Activated T-cell treated with anti-CD3 and anti-CD28 coated beads, Interleukin-2, amount 50 U/mL, for 1 hour (primary cell): ENCODE measurements around the gene FGF21.

ENCODE experiments used
- DNase-seq: peaks from one replicate; pipeline ENCODE4 v3.0.0-alpha.2; 2020

The FGF21 gene

GRCh38 chr19:48731452-48731851, 23.9 kb upstream of the FGF21 start:
- DNase-seq, result no peak

GRCh38 chr19:48734625-48735024, 20.7 kb upstream of the FGF21 start:
- DNase-seq, result no peak

GRCh38 chr19:48735031-48735615, 20.2 kb upstream of the FGF21 start:
- DNase-seq, result no peak

GRCh38 chr19:48737360-48737998, 17.8 kb upstream of the FGF21 start:
- DNase-seq, result no peak

- DNase-seq, result peak; percentile 92
Observed at GRCh38 chr19:48738557-48739403, 16.5 kb upstream of the FGF21 start.

- DNase-seq, result no peak
Observed at GRCh38 chr19:48739404-48740163, 15.7 kb upstream of the FGF21 start.

- DNase-seq, result no peak
Observed at GRCh38 chr19:48740164-48740972, 15.0 kb upstream of the FGF21 start, which contains the start of gene RASIP1. TSS of gene RASIP1 (minus strand) at chr19:48740610. CDS start at chr19:48740282, 328 bp downstream.

- DNase-seq, result peak; percentile 40
Observed at GRCh38 chr19:48741129-48741999, 14.0 kb upstream of the FGF21 start.

- no peak for DNase-seq
Observed at GRCh38 chr19:48742096-48742495, 13.2 kb upstream of the FGF21 start.

- DNase-seq, result peak; percentile 46
Observed at GRCh38 chr19:48745208-48745995, 9.9 kb upstream of the FGF21 start.

GRCh38 chr19:48746110-48746509, 9.2 kb upstream of the FGF21 start:
- DNase-seq, result no peak

GRCh38 chr19:48746738-48747575, 8.4 kb upstream of the FGF21 start, which contains the start of gene IZUMO1:
TSS of gene IZUMO1 (minus strand) at chr19:48746909. CDS start at chr19:48745859, 1,050 bp downstream.
- DNase-seq, result peak; percentile 35

- DNase-seq, result no peak
Observed at GRCh38 chr19:48749571-48750198, 5.6 kb upstream of the FGF21 start.

- DNase-seq, result no peak
Observed at GRCh38 chr19:48750351-48750750, 5.0 kb upstream of the FGF21 start.

- DNase-seq, result no peak
Observed at GRCh38 chr19:48750771-48751504, 4.4 kb upstream of the FGF21 start.

- no peak for DNase-seq
Observed at GRCh38 chr19:48751845-48752495, 3.4 kb upstream of the FGF21 start.
